ENCODE measurements around the gene VAT1L.

- no peak for TF ChIP-seq CTCF (IDR thresholded peaks at IDR 0.05)
- no peak for TF ChIP-seq POLR2A (IDR thresholded peaks at IDR 0.05)
Observed at GRCh38 chr16:78004517-78004916, 216.2 kb downstream of the VAT1L start.

All from testis (tissue), 2 donors.